ENCODE measurements around the gene MMADHC.

The MMADHC gene

DNA sequence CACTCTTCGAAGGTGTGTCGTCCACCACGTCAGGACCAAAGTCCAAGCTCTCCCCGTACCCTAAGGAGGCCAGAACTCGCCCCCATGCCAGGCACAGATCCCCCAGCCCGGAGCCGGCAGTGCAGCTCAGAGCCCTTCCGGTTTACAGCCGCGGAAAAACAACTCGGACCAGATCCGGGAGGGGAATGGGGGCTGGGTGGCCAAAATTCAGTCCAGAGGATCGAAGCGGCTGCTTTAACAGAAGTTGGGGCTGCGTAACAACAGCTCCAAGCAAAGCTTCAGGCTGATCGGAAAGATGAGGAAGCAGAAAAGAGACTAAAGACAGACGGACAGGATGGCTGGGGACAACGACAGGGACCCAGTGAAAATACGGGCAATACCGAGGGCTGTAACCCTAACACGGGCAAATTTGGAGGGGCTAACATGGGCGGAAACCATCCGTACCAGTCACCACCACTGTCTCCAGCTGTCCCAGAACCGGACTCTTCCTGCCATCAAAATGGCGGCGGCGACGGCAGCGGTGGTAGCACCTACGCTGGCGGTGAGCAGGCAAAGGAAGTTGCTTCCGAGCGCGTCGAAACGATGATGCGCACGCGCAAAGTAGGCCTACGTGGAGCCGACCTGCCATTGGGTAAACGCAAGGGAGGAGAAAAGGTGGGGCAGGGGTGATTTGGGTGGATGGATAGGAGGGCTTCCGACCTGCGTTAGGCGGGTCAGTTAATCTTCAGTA, at the start of gene MMADHC:
Gene MMADHC (minus strand): TSS at position 556 of the 730 bp plus-strand sequence. CDS start 678 bp downstream, outside the sequence.
- peak; percentile 85 to 91 for DNase-seq

DNA sequence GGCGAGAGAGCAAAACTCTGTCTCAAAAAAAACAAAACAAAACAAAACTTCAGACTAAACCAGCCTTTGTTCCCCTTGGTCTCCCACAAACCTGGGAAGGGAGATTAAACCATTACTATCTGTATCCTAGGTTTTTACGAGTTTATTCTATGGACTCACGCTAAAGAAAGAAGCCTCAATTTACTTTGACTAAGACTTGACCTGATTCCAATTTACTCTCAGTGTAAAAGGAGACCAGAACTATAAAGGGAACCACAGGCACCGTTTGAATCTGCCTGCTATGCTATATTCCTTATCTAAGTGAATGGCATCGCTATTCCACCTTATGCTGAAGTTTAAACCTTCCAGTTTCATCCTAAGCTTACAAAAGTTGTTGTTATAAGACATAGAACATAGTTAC, 46.5 kb upstream of the MMADHC start:
- DNase-seq: no peak

DNA sequence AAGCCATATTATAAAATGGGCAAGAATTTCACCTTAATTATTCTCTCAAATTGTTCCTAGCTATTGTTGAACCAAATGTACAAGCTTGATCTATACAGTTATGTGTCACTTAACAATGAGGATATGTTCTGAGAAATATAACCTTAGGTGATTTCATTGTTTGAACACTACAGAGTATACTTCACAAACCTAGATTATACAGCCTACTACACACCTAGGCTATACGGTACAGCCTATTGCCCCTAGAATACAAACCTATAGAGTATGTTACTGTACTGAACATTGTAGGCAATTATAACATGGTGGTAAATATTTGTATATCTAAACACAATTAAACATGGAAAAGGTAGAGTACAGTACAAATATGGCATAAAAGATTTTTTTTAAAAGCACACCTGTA, 42.9 kb upstream of the MMADHC start:
- DNase-seq: no peak

DNA sequence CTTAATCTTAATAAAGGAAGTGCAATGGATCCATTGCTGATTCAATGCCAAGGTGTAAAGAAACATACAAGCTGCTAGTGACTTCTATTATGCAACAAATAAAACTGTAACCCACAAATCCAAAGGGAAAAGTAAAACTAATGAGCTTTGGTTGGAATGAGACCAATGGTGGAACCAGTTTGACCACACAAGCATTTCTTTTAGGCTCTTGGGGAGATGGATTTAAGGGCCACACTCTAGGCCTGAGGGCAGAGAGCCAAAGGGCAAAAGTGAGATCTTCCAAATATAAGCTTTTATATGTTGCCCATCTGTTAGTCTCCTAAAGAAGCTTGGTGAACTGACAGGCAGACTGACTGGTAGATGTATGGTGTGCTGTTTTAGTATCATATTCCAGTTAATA, 41.5 kb upstream of the MMADHC start:
- no peak for DNase-seq

DNA sequence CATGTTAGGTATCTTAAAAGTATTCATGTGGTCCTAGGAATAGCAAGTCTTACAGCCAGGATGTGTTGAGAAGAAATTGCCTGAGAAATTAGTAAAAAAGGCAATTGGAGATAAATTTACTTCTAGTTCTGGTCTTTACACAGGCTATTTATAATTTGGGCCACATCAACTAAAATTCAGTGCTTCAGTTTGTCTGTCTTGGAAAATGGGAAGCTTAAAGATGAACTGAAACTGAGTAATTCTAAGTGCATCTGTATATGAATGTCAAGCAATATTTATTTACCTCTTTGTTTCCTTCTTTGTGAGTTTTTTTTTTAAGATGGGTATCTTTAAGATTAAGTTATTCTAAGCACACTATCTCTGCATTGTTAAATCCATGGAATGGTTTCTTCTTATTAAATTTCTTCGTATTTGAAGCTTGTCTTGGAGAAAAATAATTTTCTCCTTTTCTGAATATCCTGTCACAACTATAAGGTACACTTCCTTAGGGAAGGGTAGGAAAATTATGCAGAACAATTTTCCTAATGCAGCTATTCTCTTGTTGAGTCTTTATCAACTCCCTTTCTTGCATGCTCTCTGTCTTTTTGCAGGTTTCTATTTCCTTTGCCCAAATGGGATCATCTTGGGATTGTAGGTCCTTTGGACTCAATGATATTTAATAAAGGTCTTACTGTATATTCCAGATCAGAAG, 39.7 kb upstream of the MMADHC start:
- DNase-seq: no peak

DNA sequence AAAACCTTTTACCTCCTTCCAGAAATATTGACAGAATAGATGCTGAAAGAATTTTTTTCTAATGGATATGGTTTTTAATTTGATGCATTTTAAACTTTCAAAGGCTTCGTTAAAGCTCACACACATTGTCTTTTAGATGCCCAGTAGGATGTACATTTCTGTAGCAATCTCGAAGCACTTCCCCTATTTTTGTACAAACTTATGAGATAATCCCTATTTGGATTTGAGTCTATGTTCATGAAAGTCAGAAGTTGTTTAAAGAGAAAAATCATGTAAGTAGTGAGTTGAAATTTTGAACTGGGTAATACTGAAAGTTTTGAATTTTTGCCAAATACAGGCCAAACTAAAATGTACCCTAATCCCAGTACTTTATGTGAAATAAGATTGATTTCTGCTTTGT, 38.1 kb upstream of the MMADHC start:
- DNase-seq: no peak

DNA sequence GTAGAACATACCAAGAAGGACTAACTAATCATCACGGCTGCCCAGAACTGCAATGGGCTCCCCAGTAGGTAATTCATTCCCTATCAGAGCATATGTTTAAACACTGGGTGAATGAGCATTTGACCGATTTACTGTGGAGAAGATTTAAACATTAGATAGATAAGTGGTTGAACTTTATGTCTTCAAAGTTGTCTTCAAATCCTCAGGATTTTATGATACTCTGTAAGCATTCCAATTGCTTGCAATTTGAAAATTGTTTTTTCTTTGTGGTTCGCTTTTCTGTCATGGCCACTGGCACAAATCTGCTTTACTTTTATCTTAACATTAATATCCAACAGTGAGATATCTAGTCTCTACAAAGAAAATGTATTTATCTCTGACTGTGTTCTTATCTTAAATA, 37.7 kb upstream of the MMADHC start:
- no peak for DNase-seq

DNA sequence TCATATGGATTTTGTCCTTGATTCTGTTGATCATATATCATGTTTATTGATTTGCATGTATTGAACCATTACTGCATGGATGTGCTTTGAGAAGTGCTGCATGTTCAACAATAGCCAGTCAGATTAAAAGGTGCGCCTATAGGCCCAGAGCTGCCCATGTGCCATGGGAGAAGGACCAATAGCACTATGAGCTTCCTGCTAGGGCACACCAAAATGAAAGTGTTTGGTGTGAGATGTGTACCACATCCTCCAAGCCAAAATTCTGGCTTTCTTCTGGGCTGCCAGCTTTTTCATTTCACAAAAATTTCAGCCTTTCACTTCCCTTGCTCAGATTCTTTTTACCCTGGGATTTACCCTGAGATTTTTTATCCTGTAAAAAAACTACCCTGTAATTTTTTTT, 34.8 kb upstream of the MMADHC start:
- DNase-seq: no peak

DNA sequence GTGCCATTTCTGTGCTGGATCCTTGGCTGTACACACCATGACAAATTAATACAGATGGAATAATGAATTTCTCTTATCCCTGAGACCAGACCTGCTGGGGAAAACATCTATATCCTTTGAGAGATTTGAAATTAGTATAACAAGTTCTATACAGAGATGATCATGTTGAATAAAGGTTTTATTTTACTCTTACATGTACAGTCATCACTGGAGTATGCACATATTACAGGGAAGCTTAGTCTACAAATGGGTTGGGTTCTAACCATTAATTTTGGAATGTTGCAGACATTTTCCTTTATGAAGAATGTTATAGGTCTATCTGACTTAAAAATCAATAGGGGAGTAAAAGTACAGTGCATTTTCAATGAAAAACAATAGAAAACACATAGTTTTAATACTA, 29.9 kb upstream of the MMADHC start:
- DNase-seq: no peak

DNA sequence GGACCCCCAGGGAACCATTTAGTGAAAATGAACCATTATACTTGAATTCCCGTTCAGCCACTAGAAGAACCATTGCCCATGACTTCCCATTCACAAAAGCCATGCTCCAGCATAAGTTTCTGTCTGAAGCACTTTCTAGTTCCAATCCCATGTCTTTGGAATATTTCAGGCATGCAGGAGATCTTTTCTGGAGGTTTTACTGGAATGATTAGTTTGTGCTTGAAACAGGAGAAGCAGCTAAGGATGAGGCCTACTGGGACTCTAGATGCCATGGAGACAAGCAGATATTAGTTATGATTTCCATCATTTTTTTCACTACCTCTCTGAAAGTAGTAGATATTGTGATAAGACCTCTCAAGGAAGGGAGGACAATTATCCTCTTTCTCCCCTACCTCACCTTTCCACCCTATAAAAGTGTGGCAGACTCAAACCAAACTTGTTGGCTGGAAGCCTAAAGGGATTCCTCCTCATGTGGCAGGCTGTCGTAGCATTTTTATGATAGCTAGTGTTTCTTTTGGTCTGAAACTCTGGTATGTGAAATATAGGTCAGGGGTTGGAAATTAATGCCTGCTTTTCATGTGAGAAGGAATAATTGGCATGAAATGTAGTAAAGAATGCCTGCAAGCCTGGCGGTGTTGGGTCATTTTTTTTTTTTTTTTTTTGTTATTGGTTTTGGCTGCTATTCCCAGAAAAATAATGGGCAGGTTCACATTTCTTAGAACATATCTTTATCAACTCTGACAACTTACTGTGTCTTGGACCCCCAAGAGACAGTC, 29.3 kb upstream of the MMADHC start:
- DNase-seq: no peak

DNA sequence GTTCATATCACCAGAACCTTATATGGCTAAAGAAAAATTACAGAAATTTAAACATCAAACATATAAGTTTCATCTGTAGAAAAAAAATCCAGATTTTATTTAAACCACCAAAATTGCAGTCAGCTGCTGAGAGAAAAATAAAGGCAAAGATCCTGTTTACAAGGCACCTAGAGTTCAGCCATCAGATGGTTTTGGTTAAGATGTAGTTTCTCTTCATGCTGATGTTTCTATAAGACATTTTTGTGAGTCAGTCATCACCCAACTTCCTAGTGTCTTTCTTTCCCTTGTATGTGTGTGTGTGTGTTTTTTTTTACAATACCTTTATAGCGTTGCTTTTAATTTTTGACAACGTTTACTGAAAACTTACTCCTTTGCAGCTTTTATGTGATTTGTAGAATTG, 26.1 kb upstream of the MMADHC start:
- no peak for DNase-seq

DNA sequence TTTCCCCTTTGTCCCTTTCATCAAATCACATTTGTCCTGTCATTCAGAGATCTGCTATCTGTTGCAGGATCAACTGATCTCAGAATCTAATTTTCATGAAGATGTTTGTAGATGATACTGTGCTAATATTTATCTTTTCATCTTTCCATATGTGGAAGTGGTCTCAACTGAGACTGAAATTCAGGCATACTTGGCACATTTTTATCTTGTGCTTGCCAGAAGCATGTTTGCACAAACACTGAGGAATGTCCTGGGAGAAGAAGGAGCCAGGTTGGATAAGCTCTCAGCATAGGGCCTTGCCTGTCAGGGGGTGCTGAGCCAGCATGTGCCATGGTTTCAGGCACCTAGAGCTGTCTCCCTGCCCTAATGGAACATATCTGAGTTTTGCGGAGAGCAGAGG, 24.5 kb upstream of the MMADHC start:
- DNase-seq: no peak

DNA sequence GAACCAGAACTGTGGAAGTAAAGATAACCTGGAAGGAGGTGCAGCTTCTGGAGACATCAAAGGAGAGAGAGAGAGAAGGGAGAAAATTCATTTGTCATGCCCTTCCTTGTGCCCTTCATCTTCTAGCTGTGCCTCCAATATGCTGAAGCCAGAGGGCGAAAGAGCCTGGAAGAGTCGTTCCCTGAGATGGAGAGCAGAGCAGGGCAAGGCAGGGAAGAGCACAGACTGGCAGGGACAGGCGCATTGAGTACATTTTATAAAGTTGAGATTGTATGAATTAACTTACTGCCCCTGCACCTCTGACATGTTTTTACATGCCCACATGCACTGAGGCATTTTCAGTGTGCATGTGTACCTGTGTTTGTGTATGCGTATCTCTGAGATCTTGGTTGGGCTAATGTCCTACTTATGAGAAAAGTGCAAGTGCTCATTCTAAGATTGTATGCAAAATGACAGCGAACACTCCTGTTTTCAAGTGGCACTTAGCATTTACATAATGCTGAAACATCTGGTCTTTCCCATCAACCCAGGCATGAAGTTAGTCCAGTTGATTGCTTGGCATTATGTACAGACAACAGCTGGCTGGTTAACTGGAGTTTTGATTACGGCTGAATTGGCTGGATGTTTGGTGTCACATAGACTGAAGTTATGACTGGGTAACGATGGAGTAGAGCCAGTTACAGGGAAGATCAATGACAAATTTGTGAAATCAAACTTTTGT, 23.7 kb upstream of the MMADHC start:
- no peak for DNase-seq

DNA sequence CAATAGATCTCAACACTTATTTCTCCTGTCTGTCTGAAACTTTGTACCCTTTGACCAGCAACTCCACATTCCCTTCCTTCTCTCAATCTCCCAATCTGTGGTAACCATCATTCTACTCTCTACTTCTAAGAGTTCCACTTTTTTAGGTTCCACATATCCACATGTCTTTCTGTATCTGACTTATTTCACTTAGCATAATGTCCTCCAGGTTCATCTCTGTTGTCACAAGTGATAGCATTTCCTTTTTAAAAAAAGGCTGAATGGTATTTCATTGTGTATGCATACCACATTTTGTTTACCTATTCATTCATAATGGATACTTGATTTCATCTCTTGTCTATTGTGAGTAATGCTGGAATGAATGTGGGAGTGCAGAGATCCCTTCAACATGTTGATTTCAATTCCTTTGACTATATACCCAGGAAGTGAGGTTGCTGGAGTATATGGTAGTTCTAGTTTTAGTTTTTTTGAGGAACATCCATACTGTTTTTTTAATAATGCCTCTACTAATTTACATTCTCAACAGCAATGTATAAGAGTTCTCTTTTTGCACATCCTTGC, 18.8 kb upstream of the MMADHC start:
- DNase-seq: no peak

DNA sequence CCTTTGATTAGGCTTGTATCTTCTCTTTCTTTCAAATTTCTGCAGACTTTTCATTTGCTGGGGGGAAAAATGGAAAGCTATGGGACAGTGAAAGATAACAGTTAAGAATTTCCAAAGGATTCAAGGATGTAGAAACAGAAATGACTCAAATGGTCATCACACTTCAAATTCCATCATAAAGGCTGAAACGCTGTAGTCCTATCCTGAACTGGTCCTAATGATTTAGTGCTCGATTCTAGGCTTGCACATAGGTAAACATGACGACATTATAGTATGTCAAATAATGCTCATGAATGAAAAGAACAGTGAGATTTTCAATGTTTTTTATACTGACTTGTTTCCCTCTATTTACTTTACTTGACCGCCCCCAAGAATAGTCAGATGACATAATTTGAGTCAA, 15.7 kb upstream of the MMADHC start:
- DNase-seq: no peak

DNA sequence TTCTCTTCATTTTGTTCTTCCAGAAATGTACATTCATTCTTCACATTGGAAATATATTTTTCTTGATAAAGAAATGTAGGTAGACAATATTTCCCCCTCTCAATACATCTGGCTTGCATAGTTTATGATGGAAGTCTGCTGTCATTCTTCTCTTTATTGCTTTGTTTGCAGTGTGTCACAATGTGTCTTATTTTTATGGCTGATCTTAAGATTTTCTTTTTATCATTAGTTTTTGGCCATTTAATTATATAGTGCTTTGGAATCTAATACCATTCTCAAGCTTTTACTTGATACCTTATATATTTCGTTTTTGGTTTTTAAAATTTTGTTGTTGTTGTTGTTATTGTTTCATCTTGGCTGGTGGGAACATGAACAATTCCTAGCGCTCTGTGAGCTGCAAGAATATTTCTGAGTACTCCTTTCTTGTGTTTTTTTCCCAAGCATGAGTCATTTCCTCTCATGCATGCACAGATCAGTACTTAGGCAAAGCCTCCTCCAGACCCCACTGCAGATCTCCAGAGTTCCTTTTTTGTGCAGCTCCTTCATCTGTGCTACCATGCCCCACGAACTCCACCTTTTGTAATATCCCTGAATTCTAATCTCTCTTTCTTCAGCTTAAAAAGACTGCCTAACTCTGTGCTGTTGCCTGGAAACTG, 13.7 kb upstream of the MMADHC start:
- peak in 1 of 2 donors; percentile 74 for DNase-seq

DNA sequence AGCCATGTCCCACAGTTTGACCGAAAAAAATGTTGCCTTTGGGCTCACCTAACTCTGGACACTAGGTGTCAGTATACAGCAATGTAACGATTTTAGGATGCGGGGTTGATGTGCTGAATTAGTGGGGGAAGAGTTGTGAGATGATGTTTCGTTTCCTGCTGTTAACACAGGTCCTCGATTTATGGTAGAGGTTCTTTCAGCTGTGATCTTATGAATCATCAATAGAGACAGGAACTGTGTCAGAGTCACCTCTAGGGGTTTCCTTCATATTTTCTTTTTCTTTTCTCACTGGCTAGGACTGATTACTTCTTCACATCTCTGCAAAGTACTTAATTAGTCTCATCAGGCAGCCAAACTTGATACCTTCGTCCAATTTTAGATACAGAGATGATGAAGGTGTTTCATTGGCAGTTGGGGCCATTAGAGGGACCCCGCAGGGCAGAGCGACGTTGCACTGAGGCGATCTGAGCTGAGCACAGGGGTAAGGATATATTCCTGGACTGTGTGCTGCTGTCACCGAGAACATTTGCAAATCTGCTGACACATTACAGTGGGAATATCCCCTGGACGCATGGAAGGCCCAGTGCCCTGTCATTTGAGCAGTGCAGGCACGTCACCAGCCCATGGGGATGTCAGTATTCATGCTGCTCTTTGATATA, 10.2 kb upstream of the MMADHC start:
- DNase-seq: peak; percentile 3 to 87

DNA sequence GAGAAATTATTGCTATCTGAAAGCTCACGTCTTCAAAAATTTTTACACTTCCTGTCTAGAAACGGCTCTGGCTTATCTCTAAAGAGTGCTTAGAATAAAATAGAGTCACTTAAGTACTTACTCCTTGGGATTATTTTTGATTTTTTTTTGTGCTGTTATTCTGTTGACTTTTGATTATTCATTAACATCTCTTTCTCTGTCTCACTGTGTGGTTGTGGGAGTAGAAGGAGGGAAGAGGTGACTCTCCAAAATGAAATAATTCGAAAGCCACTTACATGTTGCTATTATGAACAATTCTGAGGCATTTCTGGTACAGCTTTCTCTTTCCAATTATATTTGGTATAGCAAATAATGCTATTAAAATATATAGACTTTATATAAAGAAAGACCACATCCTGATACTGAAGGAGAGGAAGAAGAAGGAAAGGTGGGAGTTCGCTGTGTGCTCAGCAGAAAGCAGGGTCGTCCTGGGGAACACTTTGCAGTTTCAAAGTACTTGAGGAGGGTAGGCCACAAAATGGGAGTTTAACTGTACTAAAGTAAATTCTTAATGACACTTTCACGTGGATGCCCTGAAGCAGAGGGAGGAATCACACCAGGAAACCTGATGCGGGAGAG, 9.6 kb upstream of the MMADHC start:
- no peak for DNase-seq

DNA sequence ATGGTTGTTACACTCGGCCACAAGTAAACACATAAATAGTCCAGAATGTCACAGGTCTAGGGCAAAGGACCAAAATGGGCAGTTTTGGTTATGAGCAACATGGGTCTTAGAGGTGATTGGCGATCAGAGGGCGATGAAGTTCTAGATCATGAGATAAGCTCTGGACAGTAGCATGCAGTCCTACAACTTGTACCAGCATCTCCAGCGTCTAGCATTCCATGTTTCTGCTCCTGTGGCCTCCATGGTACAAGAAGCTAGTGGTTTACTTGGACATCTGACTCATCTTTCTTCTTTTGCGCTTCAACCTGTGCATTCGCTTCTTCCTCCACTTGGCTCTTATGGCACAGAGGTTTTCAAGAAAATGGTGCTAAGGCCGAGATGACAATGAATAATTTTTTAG, 8.9 kb upstream of the MMADHC start:
- DNase-seq: no peak

DNA sequence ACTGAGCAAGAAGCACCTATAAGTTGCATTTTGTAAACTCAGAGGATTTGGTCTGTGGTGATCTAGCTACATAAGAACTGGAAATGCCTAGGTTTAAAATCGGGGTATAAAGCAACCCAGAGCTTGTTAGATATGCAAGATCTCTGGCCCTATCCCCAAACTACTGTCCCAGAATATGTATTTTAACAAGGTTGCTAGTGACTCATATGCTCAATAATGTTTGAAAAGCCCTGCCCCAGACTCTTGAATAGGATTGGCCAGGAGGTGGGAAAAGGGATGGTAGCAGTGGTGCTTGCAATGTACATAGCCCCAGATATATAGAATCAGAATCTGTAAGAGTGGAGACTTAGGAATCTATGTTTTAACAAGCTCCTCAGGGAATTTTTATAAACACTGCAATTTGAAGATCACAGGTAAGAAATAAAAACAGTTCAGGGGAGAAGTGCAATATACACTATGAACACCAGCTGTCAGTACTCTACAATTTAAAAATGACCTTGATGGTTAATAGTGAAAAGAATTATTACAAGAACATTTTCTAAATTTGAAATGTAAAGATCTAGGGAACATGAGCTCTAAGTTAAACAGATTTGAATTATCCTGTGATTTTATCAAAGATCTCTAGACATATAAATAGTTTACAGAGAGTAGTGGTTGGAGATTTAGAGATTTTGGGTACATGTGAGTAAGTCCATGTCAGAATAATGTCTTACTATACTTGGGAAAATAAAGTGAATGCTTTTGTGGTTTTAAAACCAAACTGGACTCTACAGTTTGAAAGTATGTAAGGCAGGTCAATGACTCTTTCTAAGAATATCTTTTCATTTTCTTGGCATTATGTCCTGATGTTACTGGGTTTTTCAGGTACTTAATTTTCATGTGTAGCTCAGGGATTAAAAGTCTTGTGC, 7.7 kb upstream of the MMADHC start:
- no peak for DNase-seq
